ENCODE data around the gene MALAT1. TPM values are rescaled to one million over a fixed set of nuclear protein-coding genes. Genes with fewer than 3 reads are reported as not detected.

MALAT1 gene
- total and polyA plus RNA-seq, 2 of the 13 experiments (the other 11 are each of a cell fraction or from before 2014, with no cell fraction given) = 143 to 1,237 TPM

- TF ChIP-seq RNF219 (CRISPR knock-in tag; IDR thresholded peaks at IDR 0.05) (no peak), NR0B2 (CRISPR knock-in tag; IDR thresholded peaks at IDR 0.05) (no peak), NR3C1 (CRISPR knock-in tag; IDR thresholded peaks at IDR 0.05) (no peak), KLF9 (CRISPR knock-in tag; IDR thresholded peaks at IDR 0.05; ENCODE audit: low read depth) (no peak), ZFP91 (CRISPR knock-in tag; IDR thresholded peaks at IDR 0.05; ENCODE audit: borderline replicate concordance) (peak; percentile 44; the same call in 1 of the 2 replicates), ZNF710 (CRISPR knock-in tag; IDR thresholded peaks at IDR 0.05; ENCODE audit: borderline replicate concordance) (no peak), SP4 (CRISPR knock-in tag; IDR thresholded peaks at IDR 0.05) (no peak), ARID5B (CRISPR knock-in tag; IDR thresholded peaks at IDR 0.05) (no peak; the same call in 1 of the 2 replicates), GABPB1 (CRISPR knock-in tag; IDR thresholded peaks at IDR 0.05) (no peak), PBX3 (CRISPR knock-in tag; IDR thresholded peaks at IDR 0.05; ENCODE audit: borderline replicate concordance) (no peak)
Measured at GRCh38 chr11:65491614-65492386, 7.0 kb upstream of the MALAT1 start (continued).

Data from HepG2 (cell line).